HL-60/S4 treated with phorbol 12-myristate 13-acetate at 8.2 ng/mL for 4 days and 3 days (cell line): Measurements from ENCODE around the gene DDX1.
"Not testable (repeated sequence)": the region's sequence is repeated elsewhere in the genome, so short reads cannot be mapped to it uniquely, and the experiment has no call there.

Experiments
- in situ Hi-C: fragments of 300-500 bp; cut with MboI; formaldehyde crosslinking; loops from 2 replicates; pipeline ENCODE4 v1.15.0; 2022; ENCODE audit warnings: low sequenced_read_pairs

DDX1 gene

GRCh38 chr2:15672961-15673918 is 81.6 kb downstream of the DDX1 start:
- in situ Hi-C loops: no loop called here

DNA sequence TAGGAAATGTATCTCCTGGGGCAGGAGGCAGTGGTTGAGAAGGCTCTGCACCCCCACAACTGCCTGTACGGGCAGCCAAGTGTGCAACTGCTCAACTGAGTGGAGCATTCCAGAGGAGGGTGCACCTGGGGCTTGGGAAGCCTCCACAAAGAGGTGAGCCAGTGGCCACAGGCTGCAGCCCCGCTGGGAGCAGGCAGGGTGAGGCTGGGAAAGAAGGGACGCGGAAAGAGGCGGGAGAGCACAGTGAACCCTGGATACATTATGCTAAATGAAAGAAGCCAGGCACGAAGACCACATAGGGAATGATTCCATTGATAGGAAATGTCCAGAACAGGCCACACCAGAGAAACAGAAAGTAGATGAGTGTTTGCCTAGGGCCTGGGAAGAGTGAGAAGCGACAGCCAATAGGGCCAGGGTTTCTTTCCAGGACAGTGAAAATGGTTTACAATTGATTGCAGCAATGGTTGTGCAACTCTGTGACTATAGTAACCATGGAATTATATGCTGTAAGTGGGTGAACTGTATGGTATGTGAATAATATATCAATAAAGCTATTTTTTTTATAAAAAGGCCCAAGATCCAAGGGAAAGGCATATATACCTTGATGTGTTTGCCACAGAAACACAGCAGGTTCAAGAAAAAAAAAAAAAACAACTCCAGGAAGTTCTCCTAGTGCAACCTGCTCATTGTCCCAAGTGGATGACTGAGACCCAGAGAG is 82.4 kb downstream of the DDX1 start:
- in situ Hi-C loops: no loop called here

DNA sequence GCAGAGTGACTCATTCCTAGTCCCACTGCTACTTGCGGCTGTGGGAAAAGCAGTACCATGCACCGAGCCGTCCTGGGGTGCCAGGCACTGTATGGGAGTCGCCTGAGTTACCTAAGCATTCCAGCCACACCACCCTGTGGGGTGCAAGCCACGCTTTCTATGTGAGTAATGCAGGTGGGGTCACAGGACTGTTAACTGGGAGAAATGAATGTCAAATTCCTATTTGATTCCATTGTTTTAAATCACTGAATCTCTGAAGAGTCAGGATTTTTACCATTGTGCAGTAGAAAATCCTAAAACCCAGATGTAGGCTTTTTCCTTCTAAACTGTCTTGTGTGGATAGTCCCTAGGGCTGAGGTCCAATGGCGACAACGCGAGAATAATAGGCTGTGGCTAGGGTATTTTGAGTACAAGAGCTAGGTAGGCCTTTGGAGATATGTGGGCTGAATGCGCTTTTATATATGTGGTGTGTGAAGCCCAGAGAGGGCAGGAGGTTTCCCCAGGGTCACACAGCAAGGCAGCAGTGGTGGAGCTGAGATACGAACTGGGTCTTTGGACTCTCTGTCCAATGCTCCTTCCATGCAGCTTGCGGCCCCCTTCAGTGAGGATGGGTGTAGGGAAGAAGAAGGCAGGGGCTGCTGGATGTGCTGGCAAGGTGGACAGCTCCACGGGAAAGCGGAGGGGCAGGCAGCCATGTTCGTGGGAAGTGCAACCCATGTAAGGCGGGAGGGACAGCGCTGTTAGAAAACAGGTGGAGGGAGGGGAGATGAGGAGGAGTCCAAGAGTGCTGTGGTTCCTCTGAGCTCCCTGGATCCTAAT is 83.2 kb downstream of the DDX1 start:
- in situ Hi-C loops: no loop called here

DNA sequence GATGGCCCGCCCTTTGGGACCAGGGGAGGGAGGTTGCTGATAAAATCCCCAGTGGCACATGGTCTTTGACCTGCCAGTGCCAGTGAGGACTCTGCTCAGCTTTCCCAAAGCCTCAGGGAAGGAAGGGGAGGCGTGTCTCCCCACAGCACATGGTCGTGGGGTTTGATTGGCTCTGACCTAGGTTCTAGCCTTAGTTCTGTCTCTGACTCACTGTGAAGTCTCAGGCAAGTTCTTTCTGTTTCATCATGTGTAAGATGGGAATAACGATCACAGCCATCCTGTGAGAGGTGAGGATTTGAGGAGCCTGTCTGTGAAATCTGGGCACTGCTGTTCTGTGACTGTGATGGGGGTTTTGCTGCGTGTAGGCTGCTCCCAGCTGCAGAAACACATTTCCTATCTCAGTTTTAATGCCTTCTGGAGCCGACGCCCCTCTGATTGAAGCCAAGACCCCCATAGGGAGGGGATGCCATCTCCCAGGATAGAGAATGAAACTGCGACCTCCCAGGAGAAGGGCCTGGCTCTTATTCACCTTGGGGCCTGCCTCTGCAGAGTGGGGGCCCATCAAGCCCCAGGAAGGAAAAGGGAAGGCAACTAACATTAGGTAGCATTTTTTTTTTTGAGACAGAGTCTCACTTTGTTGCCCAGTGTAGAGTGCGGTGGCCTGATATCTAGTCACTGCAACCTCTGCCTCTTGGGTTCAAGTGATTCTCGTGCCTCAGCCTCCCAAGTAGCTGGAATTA is 84.0 kb downstream of the DDX1 start:
- in situ Hi-C loops: no loop called here

DNA sequence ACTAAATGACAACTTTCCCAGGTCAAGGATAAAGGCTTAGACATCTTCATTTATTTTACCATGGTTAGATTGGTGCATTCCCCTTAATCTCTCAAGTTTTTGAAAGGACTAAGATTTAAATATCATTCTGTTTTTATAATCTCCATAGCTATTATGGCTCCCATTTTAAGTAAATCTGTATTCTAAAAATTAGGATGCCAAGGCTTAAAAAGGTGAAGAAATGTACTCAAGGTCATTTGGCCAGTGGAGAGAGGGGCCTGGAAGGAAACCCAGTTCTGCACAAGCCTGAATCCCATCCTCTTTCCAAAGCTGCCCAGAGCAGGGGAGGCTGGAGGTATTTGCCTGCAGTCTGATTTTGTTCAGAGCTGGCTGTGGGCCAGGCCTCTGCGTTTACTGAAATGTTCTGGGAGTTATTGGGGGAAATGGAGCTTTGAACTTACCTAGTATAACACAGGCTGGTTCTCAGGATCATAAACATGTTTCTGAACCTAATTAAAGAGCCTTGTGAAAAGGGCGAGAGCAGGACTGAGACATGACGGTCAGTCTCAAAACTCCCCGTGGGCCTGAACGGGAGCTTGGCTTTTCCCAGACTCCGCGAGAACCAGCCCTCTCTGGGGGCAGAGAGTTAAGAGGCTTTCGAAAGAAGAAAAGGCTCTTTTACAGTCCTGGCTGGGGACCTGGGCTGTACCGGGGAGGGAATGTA is 85.6 kb downstream of the DDX1 start:
- in situ Hi-C loops: no loop called here

DNA sequence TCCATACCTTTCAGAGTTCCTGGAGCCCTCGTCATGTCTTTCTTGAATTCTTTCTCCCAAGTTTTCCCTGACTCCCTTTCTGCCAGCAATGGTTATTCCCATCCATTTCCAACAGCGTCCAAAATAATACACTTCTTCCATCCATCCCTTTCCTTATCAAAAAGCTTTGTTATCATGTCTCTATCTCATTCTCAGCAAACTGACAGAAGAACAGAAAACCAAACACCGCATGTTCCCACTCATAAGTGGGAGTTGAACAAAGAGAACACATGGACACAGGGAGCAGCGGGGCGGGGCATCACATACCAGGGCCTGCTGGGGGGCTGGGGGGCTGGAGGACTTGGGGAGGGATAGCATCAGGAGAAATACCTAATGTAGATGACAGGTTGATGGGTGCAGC is 86.7 kb downstream of the DDX1 start:
- in situ Hi-C loops: no loop called here

- in situ Hi-C loops: no loop called here
Observed at GRCh38 chr2:15678909-15679308, 87.2 kb downstream of the DDX1 start.

DNA sequence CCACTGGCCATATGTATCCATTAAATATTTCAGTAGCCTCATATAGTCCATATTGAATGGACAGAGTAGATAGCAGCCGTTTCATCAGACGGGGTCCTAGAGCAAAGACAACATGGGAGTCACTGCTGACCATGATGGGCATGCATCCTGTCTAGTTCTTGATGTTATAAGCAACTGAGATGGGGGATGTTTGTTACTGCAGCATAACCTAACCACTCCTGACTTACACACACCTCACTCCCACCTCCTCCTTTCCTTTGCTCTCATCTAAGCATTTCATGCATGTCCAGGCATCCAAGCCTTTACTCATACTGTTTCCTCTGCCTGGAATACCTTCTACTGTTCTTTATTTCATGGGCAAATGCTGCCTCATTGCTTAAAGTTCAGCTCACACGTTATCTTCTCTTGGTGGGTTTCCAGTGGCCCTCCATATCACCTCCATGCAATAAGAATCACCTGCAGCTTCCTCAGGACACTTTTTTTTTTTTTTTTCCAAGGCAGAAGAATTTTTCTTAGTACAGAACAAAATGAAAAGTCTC is 87.8 kb downstream of the DDX1 start:
- in situ Hi-C loops: no loop called here

- in situ Hi-C loops: not testable (repeated sequence)
Observed at GRCh38 chr2:15680132-15680531, 88.5 kb downstream of the DDX1 start.
